Astrocyte (in vitro differentiated cells and primary cell): Measurements from ENCODE around the gene DLGAP1. TPM values are rescaled to one million over a fixed set of nuclear protein-coding genes. Genes with fewer than 3 reads are reported as not detected.

Source experiments
- DNase-seq: peaks from one replicate; pipeline ENCODE4 v3.0.0-alpha.2; 2010; ENCODE audit warnings: low read depth
- FAIRE-seq: peaks from 2 replicates; lab custom pipeline; 2011; peaks lifted over from hg19 to GRCh38; lab: Jason Lieb, UNC
- H2AFZ ChIP-seq: 2 replicates; pipeline ENCODE4 v1.6.0; 2012; ENCODE audit warnings: low read depth, low read length, inconsistent platforms
- H3K27ac ChIP-seq: 2 replicates; pipeline ENCODE4 v1.5.1; 2011; ENCODE audit warnings: low read depth, low read length, inconsistent platforms
- H3K27me3 ChIP-seq: 2 replicates; pipeline ENCODE4 v1.6.0; 2011; ENCODE audit warnings: low read length, inconsistent platforms; ENCODE audit not compliant: insufficient read depth
- H3K36me3 ChIP-seq: 2 replicates; pipeline ENCODE4 v1.5.1; 2011; ENCODE audit warnings: low read length, inconsistent platforms; ENCODE audit not compliant: insufficient read depth
- H3K4me1 ChIP-seq: 2 replicates; pipeline ENCODE4 v1.5.1; 2011; ENCODE audit warnings: low read length, inconsistent platforms; ENCODE audit not compliant: insufficient read depth
- H3K4me2 ChIP-seq: 2 replicates; pipeline ENCODE4 v1.6.0; 2012; ENCODE audit warnings: low read length, inconsistent platforms
- H3K4me3 ChIP-seq: 2 replicates; pipeline ENCODE4 v1.5.1; 2011; ENCODE audit warnings: low read depth, mild to moderate bottlenecking, low read length, inconsistent platforms; ENCODE audit not compliant: insufficient read depth
- H3K79me2 ChIP-seq: 2 replicates; pipeline ENCODE4 v1.6.0; 2012; ENCODE audit warnings: mild to moderate bottlenecking, low read length, inconsistent platforms; ENCODE audit not compliant: insufficient read depth
- H3K9ac ChIP-seq: 2 replicates; pipeline ENCODE4 v1.6.0; 2012; ENCODE audit warnings: mild to moderate bottlenecking, low read length, inconsistent platforms
- H3K9me3 ChIP-seq: 2 replicates; pipeline ENCODE4 v1.5.1; 2012; ENCODE audit warnings: low read depth, mild to moderate bottlenecking, low read length, inconsistent platforms; ENCODE audit not compliant: insufficient read depth
- H4K20me1 ChIP-seq: 2 replicates; pipeline ENCODE4 v1.6.0; 2012; ENCODE audit warnings: low read length, inconsistent platforms; ENCODE audit not compliant: insufficient read depth
- H3K27ac Mint-ChIP-seq: one replicate; pipeline ENCODE4 v1.8.0; 2021; ENCODE audit warnings: mild to moderate bottlenecking, mixed read lengths; ENCODE audit not compliant: unreplicated experiment
- H3K27me3 Mint-ChIP-seq: one replicate; pipeline ENCODE4 v1.8.0; 2021; ENCODE audit warnings: low read depth, mixed read lengths; ENCODE audit not compliant: unreplicated experiment
- H3K36me3 Mint-ChIP-seq: one replicate; pipeline ENCODE4 v1.8.0; 2021; ENCODE audit warnings: low read depth, mixed read lengths; ENCODE audit not compliant: unreplicated experiment
- H3K4me1 Mint-ChIP-seq: one replicate; pipeline ENCODE4 v1.8.0; 2021; ENCODE audit warnings: low read depth, mixed read lengths; ENCODE audit not compliant: unreplicated experiment
- H3K4me3 Mint-ChIP-seq: one replicate; pipeline ENCODE4 v1.8.0; 2021; ENCODE audit warnings: mild to moderate bottlenecking, moderate library complexity, mixed read lengths; ENCODE audit not compliant: unreplicated experiment
- H3K9me3 Mint-ChIP-seq: one replicate; pipeline ENCODE4 v1.8.0; 2021; ENCODE audit warnings: mild to moderate bottlenecking, mixed read lengths; ENCODE audit not compliant: unreplicated experiment
- EZH2 ChIP-seq: IDR thresholded peaks from 2 replicates; pipeline ENCODE4 v1.6.1; 2012; ENCODE audit warnings: mild to moderate bottlenecking, low read length, inconsistent platforms; ENCODE audit not compliant: insufficient read depth
- total RNA-seq: library from RNA; stranded (reverse); gene quantifications from 2 replicates; pipeline ENCODE4 v1.2.1, GENCODE V29; 2021
- TF ChIP-seq, protein P1 (sequence below): IDR thresholded peaks from 2 replicates; pipeline ENCODE4 v1.5.1; 2011; ENCODE audit warnings: low read depth, mild to moderate bottlenecking, inconsistent platforms, low read length, moderate library complexity; ENCODE audit not compliant: insufficient read depth

DLGAP1 gene
- total RNA-seq, 1 donor from 2014 or later, result 2.3 TPM

DNA sequence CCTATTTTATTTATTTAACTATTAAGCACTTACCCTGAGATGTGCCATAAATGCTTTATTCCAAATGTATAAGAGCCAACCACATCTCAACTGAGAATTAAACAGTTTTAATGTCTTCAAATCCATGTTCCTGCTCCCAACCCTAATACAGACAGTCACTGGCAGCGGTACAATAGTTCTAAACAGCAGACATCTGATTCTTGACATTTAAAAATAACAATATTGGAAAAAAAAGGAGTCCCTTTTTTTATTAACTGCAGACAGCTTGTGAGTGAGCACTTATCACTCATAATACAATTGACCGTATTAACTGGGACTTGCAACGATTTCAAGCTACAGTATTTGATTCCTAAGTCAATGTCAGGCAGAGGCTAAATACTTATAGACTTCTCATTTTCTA is 580.5 kb downstream of the DLGAP1 start:
- DNase-seq (no peak), FAIRE-seq (no peak)
- no peaks in the 10 kb centered on the region for H3K9me3 ChIP-seq
- no peak overlapping the region for H3K9ac ChIP-seq
- H3K4me2 ChIP-seq, result peak overlapping the region; percentile 73
- H4K20me1 ChIP-seq, result no peaks in the 10 kb centered on the region
- no peak overlapping the region for H3K27ac Mint-ChIP-seq
- H3K4me1 ChIP-seq, result no peaks in the 10 kb centered on the region
- no peak for TF ChIP-seq EZH2
- TF ChIP-seq, protein P1, sequence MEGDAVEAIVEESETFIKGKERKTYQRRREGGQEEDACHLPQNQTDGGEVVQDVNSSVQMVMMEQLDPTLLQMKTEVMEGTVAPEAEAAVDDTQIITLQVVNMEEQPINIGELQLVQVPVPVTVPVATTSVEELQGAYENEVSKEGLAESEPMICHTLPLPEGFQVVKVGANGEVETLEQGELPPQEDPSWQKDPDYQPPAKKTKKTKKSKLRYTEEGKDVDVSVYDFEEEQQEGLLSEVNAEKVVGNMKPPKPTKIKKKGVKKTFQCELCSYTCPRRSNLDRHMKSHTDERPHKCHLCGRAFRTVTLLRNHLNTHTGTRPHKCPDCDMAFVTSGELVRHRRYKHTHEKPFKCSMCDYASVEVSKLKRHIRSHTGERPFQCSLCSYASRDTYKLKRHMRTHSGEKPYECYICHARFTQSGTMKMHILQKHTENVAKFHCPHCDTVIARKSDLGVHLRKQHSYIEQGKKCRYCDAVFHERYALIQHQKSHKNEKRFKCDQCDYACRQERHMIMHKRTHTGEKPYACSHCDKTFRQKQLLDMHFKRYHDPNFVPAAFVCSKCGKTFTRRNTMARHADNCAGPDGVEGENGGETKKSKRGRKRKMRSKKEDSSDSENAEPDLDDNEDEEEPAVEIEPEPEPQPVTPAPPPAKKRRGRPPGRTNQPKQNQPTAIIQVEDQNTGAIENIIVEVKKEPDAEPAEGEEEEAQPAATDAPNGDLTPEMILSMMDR, result no peak
- H3K79me2 ChIP-seq, result no peaks in the 10 kb centered on the region
- H3K4me1 Mint-ChIP-seq, result peaks cover 8% of the 10 kb centered on the region
- H3K27me3 Mint-ChIP-seq, result no peaks in the 10 kb centered on the region
- no peak overlapping the region for H2AFZ ChIP-seq
- no peak overlapping the region for H3K27ac ChIP-seq
- H3K4me3 ChIP-seq, result no peak overlapping the region
- H3K4me3 Mint-ChIP-seq, result no peak overlapping the region
- H3K36me3 Mint-ChIP-seq, result peaks cover 2% of the 10 kb centered on the region
- H3K27me3 ChIP-seq, result no peaks in the 10 kb centered on the region
- H3K9me3 Mint-ChIP-seq, result no peaks in the 10 kb centered on the region
- H3K36me3 ChIP-seq, result no peaks in the 10 kb centered on the region

DNA sequence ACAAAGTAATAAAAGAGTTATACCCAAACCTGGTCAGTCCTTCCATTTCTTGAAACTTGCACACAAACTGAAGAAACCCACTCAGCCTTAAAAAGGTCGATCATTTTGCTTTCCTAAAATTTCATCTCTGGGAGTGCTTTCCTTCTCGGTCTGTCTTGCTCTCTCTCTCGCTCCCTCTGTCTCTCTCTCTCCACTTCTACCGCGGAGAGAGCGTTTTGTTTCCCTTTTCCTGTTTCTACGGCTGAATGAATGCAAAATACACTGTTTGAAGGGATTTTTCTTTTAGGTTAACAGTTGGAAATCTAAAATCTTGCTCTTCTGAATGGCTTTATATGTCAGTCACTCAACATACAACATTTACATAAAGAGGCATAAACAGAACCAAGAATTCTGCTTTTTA is 581.0 kb downstream of the DLGAP1 start:
- H3K27me3 Mint-ChIP-seq, result no peaks in the 10 kb centered on the region
- Histone ChIP-seq H3K36me3 (no peaks in the 10 kb centered on the region), H4K20me1 (no peaks in the 10 kb centered on the region), H3K9me3 (no peaks in the 10 kb centered on the region), H3K27ac (no peak overlapping the region), H3K4me2 (peak overlapping the region; percentile 73), H2AFZ (no peak overlapping the region), H3K79me2 (no peaks in the 10 kb centered on the region), H3K4me3 (no peak overlapping the region), H3K9ac (no peak overlapping the region), H3K27me3 (no peaks in the 10 kb centered on the region), H3K4me1 (no peaks in the 10 kb centered on the region)
- DNase-seq (no peak), FAIRE-seq (peak; percentile 37)
- H3K4me1 Mint-ChIP-seq, result peaks cover 8% of the 10 kb centered on the region
- H3K4me3 Mint-ChIP-seq, result peak overlapping the region; percentile 73
- H3K27ac Mint-ChIP-seq, result no peak overlapping the region
- TF ChIP-seq EZH2, result no peak
- TF ChIP-seq, protein P1, result no peak
- no peaks in the 10 kb centered on the region for H3K9me3 Mint-ChIP-seq
- peaks cover 2% of the 10 kb centered on the region for H3K36me3 Mint-ChIP-seq

DNA sequence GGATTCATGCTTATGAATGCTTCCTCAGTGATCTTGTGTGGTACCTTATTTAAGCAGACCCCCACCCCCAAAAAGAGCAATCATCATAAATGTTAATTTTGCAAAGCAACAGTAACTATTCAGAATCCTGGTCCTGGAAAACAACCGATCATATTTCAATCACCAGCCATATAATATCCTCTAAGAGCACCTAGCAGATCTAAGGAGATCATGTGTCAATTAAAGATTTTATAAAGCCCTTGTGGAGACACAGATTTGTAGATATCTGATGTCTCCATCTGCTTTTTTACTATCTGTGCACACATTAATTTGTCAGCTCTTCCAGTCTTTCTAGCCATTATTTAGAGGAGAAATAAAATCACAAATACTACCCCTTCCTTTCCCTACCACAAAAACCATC is 581.4 kb downstream of the DLGAP1 start:
- no peaks in the 10 kb centered on the region for H3K79me2 ChIP-seq
- TF ChIP-seq EZH2, result no peak
- peak overlapping the region; percentile 73 for H3K4me3 Mint-ChIP-seq
- H3K4me3 ChIP-seq, result no peak overlapping the region
- H3K27me3 ChIP-seq, result no peaks in the 10 kb centered on the region
- H3K4me2 ChIP-seq, result peak overlapping the region; percentile 73
- H3K27me3 Mint-ChIP-seq, result no peaks in the 10 kb centered on the region
- H3K9me3 Mint-ChIP-seq, result no peaks in the 10 kb centered on the region
- H3K27ac Mint-ChIP-seq, result no peak overlapping the region
- FAIRE-seq, result no peak
- DNase-seq, result no peak
- H3K9me3 ChIP-seq, result no peaks in the 10 kb centered on the region
- no peaks in the 10 kb centered on the region for H3K36me3 ChIP-seq
- peaks cover 8% of the 10 kb centered on the region for H3K4me1 Mint-ChIP-seq
- H3K27ac ChIP-seq, result no peak overlapping the region
- no peaks in the 10 kb centered on the region for H4K20me1 ChIP-seq
- H3K9ac ChIP-seq, result no peak overlapping the region
- no peak overlapping the region for H2AFZ ChIP-seq
- H3K36me3 Mint-ChIP-seq, result peaks cover 1% of the 10 kb centered on the region
- no peaks in the 10 kb centered on the region for H3K4me1 ChIP-seq
